GM12878 (cell line): ENCODE results near the gene FKBP9. TPM values are rescaled to one million over a fixed set of nuclear protein-coding genes. Genes with fewer than 3 reads are reported as not detected.
A peak's percentile ranks its signal among the peaks of the same experiment; 100 is the strongest.

Experiments used
- ATAC-seq: fragments of 200-7000 bp; cut with Tn5 transposase; 3 replicates; pipeline ENCODE4 v1.9.1; 2020; ENCODE audit warnings: mild to moderate bottlenecking, moderate library complexity
- BruUV-seq: library from RNA; stranded (reverse); fragments of 400-500 nt; replicated peaks from 2 replicates; lab custom pipeline; 2021; lab: Mats Ljungman, UMichigan
- CTCF ChIA-PET: fragments of 300-600 bp; sonication (Branson Sonifier 250); formaldehyde crosslinking; extraction: SDS; loops from one replicate; lab custom pipeline; 2021; ENCODE audit warnings: inconsistent platforms; lab: Yijun Ruan, JAX
- POLR2A ChIA-PET: fragments of 350-600 bp; formaldehyde crosslinking; extraction: SDS; loops from one replicate; lab custom pipeline; 2021; ENCODE audit warnings: inconsistent platforms; lab: Charles Lee
- RAD21 ChIA-PET: fragments of 300-600 bp; sonication (Branson Sonifier 250); formaldehyde crosslinking; loops from one replicate; lab custom pipeline; 2023; ENCODE audit warnings: antibody characterized with exemption; ENCODE audit not compliant: unreplicated experiment; lab: Charles Lee
- SMC1A ChIA-PET: fragments of 300-600 bp; sonication (Branson Sonifier 250); formaldehyde crosslinking; loops from one replicate; lab custom pipeline; 2023; ENCODE audit not compliant: unreplicated experiment, uncharacterized antibody; lab: Charles Lee
- DNase-seq: peaks from one replicate; pipeline ENCODE4 v3.0.0-alpha.2; 2011; ENCODE audit warnings: low read depth, low spot score
- FAIRE-seq: peaks from 3 replicates; lab custom pipeline; 2011; peaks lifted over from hg19 to GRCh38; lab: Jason Lieb, UNC
- H2AFZ ChIP-seq: 2 replicates; pipeline ENCODE4 v1.6.0; 2011; ENCODE audit warnings: low read depth, low read length, control low read depth; ENCODE audit not compliant: control insufficient read depth
- H3K27ac ChIP-seq: 2 replicates; pipeline ENCODE4 v1.5.1; 2011; ENCODE audit warnings: control low read depth; ENCODE audit not compliant: control insufficient read depth, insufficient read depth
- H3K27me3 ChIP-seq, 2 experiments: replicated peaks in 1 of 2; 2 replicates each; pipeline versions ENCODE4 v1.6.0 to v1.6.1; 2011; ENCODE audit warnings: low read length in 1 of 2; ENCODE audit not compliant: control insufficient read depth in 2 of 2, insufficient read depth in 2 of 2
- H3K36me3 ChIP-seq, 2 experiments: 2 replicates each; pipeline ENCODE4 v1.5.1; 2011; ENCODE audit warnings: low read length in 1 of 2; ENCODE audit not compliant: control insufficient read depth in 2 of 2, insufficient read depth in 2 of 2
- H3K4me1 ChIP-seq: 2 replicates; pipeline ENCODE4 v1.6.1; 2011; ENCODE audit warnings: mild to moderate bottlenecking, low read length, moderate library complexity, mixed read lengths; ENCODE audit not compliant: control insufficient read depth, insufficient read depth
- H3K4me2 ChIP-seq: 2 replicates; pipeline ENCODE4 v1.6.0; 2011; ENCODE audit warnings: control low read depth; ENCODE audit not compliant: control insufficient read depth, insufficient read depth
- H3K4me3 ChIP-seq: fragments of 200-600 bp; sonication (generic); 2 replicates; pipeline ENCODE4 v1.5.1; 2016
- H3K79me2 ChIP-seq: 2 replicates; pipeline ENCODE4 v1.6.0; 2011; ENCODE audit warnings: low read length; ENCODE audit not compliant: control insufficient read depth, insufficient read depth
- H3K9ac ChIP-seq: 2 replicates; pipeline ENCODE4 v1.8.0; 2011; ENCODE audit warnings: low read length, control low read depth, mixed read lengths; ENCODE audit not compliant: control insufficient read depth, insufficient read depth
- H3K9me3 ChIP-seq: replicated peaks from 3 replicates; pipeline ENCODE4 v1.5.1; 2011; ENCODE audit warnings: mild to moderate bottlenecking, low read length; ENCODE audit not compliant: control insufficient read depth, insufficient read depth
- H4K20me1 ChIP-seq: 2 replicates; pipeline ENCODE4 v1.6.0; 2011; ENCODE audit not compliant: control insufficient read depth, insufficient read depth
- EGR1 ChIP-seq, 2 experiments: IDR thresholded peaks; 1 replicate in 1 of 2; 2 replicates in 1 of 2; pipeline ENCODE4 v1.6.1; 2011 to 2012; ENCODE audit warnings: low read depth in 2 of 2, low read length in 2 of 2, borderline replicate concordance in 1 of 2, mild to moderate bottlenecking in 1 of 2, moderate library complexity in 1 of 2
- MEF2B ChIP-seq: fragments of 450-650 bp; IDR thresholded peaks from 2 replicates; pipeline ENCODE4 v1.6.1; 2018; ENCODE audit warnings: mild to moderate bottlenecking, moderate library complexity; ENCODE audit not compliant: partially characterized antibody, poor library complexity, severe bottlenecking
- NFYA ChIP-seq: IDR thresholded peaks from 2 replicates; pipeline ENCODE4 v1.6.1; 2011; ENCODE audit warnings: low read depth, mild to moderate bottlenecking, low read length, improper control_type of control experiment, borderline replicate concordance
- POLR2A ChIP-seq: IDR thresholded peaks from 2 replicates; pipeline ENCODE4 v1.6.1; 2011; ENCODE audit warnings: low read depth, mild to moderate bottlenecking, low read length
- RB1 ChIP-seq: fragments of 450-650 bp; formaldehyde crosslinking; IDR thresholded peaks from 2 replicates; pipeline ENCODE4 v1.6.1; 2017; ENCODE audit warnings: mild to moderate bottlenecking, borderline replicate concordance
- RFX5 ChIP-seq: IDR thresholded peaks from 2 replicates; pipeline ENCODE4 v1.6.1; 2011; ENCODE audit warnings: low read depth, low read length, improper control_type of control experiment
- WGBS: methylation state at CpG from one replicate; pipeline ENCODE4 v1.1.6; 2016; ENCODE audit warnings: low lambda C conversion rate; ENCODE audit not compliant: insufficient replicate concordance, insufficient coverage; ENCODE audit errors: missing lambda C conversion rate; 5-methylcytosine and 5-hydroxymethylcytosine counted together
- in situ Hi-C: fragments of 300-500 bp; cut with MboI; formaldehyde crosslinking; loops from 9 replicates; pipeline ENCODE4 v1.14.3; 2018; ENCODE audit warnings: mixed read lengths
- intact Hi-C: fragments of 100-400 bp; cut with micrococcal nuclease; formaldehyde crosslinking; loops from one replicate; pipeline ENCODE4 v1.14.2; 2022; ENCODE audit not compliant: unreplicated experiment
- polyA plus RNA-seq, 11 experiments: library from polyadenylated mRNA; depleted of rRNA in 4 of 11; unstranded in 6 of 11; stranded (reverse) in 5 of 11; fragments of >200 nt; fragmentation: Nextera tagmentation in 4 of 11; fragmentation: Illumina TruSeq in 1 of 11; extraction: Ambion mirVana in 4 of 11; extraction: Trizol in 1 of 11; gene quantifications; 1 replicate in 1 of 11; 2 replicates in 10 of 11; pipeline versions ENCODE4 v1.2.1 to v1.2.3, GENCODE V29; 2011 to 2016; ENCODE audit warnings: inconsistent platforms in 2 of 11, missing spikeins in 2 of 11, low read depth in 1 of 11
- total RNA-seq, 4 experiments: library from RNA; depleted of rRNA in 3 of 4; stranded (reverse); fragments of >200 nt in 3 of 4; fragmentation: Illumina TruSeq in 1 of 4; extraction: Trizol in 1 of 4; gene quantifications; 2 replicates each; pipeline versions ENCODE4 v1.2.1 to v1.2.3, GENCODE V29; 2013 to 2021

The FKBP9 gene
- total and polyA plus RNA-seq, 10 of the 15 experiments (the other 5 are each of a cell fraction or from before 2014, with no cell fraction given): 0.04 to 6.6 (median 2.6) TPM

- Histone ChIP-seq H3K4me2 (peak overlapping the region; percentile 45), H3K36me3 (no peaks in the 10 kb centered on the region), H3K27me3 (no peaks in the 10 kb centered on the region; a peak in 1 of 4 replicates), H3K9ac (no peak overlapping the region; the same call in 1 of the 2 replicates), H3K9me3 (peaks cover 8% of the 10 kb centered on the region; the same call in 2 of the 3 replicates), H3K79me2 (no peaks in the 10 kb centered on the region; the same call in 1 of the 2 replicates), H3K4me3 (peak overlapping the region; percentile 86; the same call in 1 of the 2 replicates), H4K20me1 (no peaks in the 10 kb centered on the region), H3K4me1 (no peaks in the 10 kb centered on the region; the same call in none of the 2 replicates), H3K27ac (no peak overlapping the region), H2AFZ (peak overlapping the region; percentile 82)
- 10% methylated on average over 6 of the region's 6 CpGs for WGBS
- no TSS peak for BruUV-seq
- CTCF ChIA-PET: interaction anchor here (0.8 to 1.5 kb wide), 4 partner anchors 22 to 143 kb away, joined by 3 to 14 read pairs (median 6); no protein-coding TSS in a partner anchor
- no peak for DNase-seq
- in situ Hi-C loops (no loop called here), intact Hi-C loops (loop anchor here (1.0 to 2.0 kb wide), 2 partner anchors 97 to 143 kb away; no protein-coding TSS in a partner anchor)
- peak; percentile 23 for FAIRE-seq
- RAD21 ChIA-PET: interaction anchor here (0.9 to 3.7 kb wide), 3 partner anchors 39 to 143 kb away, joined by 3 to 34 read pairs (median 6); no protein-coding TSS in a partner anchor
- POLR2A ChIA-PET: interaction anchor here (0.8 kb wide), 1 partner anchor 611 kb away, joined by 6 read pairs; no protein-coding TSS in a partner anchor
- SMC1A ChIA-PET: interaction anchor here (0.6 to 3.0 kb wide), 3 partner anchors 57 to 164 kb away, joined by 3 to 19 read pairs (median 7); no protein-coding TSS in a partner anchor
- TF ChIP-seq RFX5 (0 out of 2 replicates have a peak, but pooled peaks have one; percentile 5), MEF2B (no peak), NFYA (no peak), RB1 (0 out of 2 replicates have a peak, but pooled peaks have one; percentile 4), POLR2A (no peak), EGR1 (IDR thresholded peaks at IDR 0.05; ENCODE audit: borderline replicate concordance in 1 of 2, low read depth in 2 of 2, low read length in 2 of 2) (no peak)
- no peak; the same call in 2 of the 3 replicates for ATAC-seq
Observed at GRCh38 chr7:32943252-32944030, 13.8 kb upstream of the FKBP9 start.
